K562 (cell line): ENCODE data around the gene TBL2. TPM values are rescaled to one million over a fixed set of nuclear protein-coding genes. Genes with fewer than 3 reads are reported as not detected.

ENCODE experiments used
- ARNT ChIP-seq, 2 experiments: fragments of 450-650 bp; IDR thresholded peaks; 2 replicates each; pipeline ENCODE4 v1.6.1; 2016; ENCODE audit warnings: mild to moderate bottlenecking in 1 of 2
- ATF3 ChIP-seq, 2 experiments: fragments of 450-650 bp in 1 of 2; sonication (generic) in 1 of 2; formaldehyde crosslinking in 1 of 2; IDR thresholded peaks in 1 of 2; conservative IDR thresholded peaks in 1 of 2; 2 replicates each; pipeline versions ENCODE4 v1.6.1 to v1.8.1; 2016 to 2023; ENCODE audit warnings: mild to moderate bottlenecking in 2 of 2, moderate library complexity in 2 of 2, inconsistent platforms in 1 of 2, missing genetic modification reagents in 1 of 2
- CHD4 ChIP-seq: fragments of 200-600 bp; sonication (generic); IDR thresholded peaks from 3 replicates; pipeline ENCODE4 v1.6.1; 2012; ENCODE audit warnings: low read depth, mild to moderate bottlenecking, mixed read lengths, low read length, inconsistent platforms; ENCODE audit not compliant: insufficient read depth, insufficient replicate concordance, poor library complexity, severe bottlenecking
- CHD7 ChIP-seq: fragments of 200-600 bp; sonication (generic); IDR thresholded peaks from one replicate; pipeline ENCODE4 v1.6.1; 2012; ENCODE audit warnings: mild to moderate bottlenecking, low read depth, low read length, inconsistent platforms
- ETS1 ChIP-seq: conservative IDR thresholded peaks from 2 replicates; pipeline ENCODE4 v1.6.1; 2011; ENCODE audit warnings: low read depth, mild to moderate bottlenecking, low read length; ENCODE audit not compliant: control insufficient read depth
- GABPA ChIP-seq: fragments of 200-800 bp; sonication (Bioruptor generic); conservative IDR thresholded peaks from 2 replicates; pipeline ENCODE4 v1.6.1; 2016; ENCODE audit warnings: low read depth, missing genetic modification characterization, missing compliant biosample characterization
- JUND ChIP-seq, 2 experiments: IDR thresholded peaks; 2 replicates in 1 of 2; 3 replicates in 1 of 2; pipeline ENCODE4 v1.6.1; 2011; ENCODE audit warnings: borderline replicate concordance in 2 of 2, low read depth in 2 of 2, low read length in 2 of 2, improper control_type of control experiment in 1 of 2, missing biosample characterization in 1 of 2, missing genetic modification characterization in 1 of 2, missing genetic modification reagents in 1 of 2
- VEZF1 ChIP-seq: fragments of 200-800 bp; sonication (Bioruptor generic); IDR thresholded peaks from 2 replicates; pipeline ENCODE4 v1.6.1; 2017; ENCODE audit warnings: missing genetic modification characterization, missing compliant biosample characterization
- ZNF232 ChIP-seq: sonication (generic); formaldehyde crosslinking; IDR thresholded peaks from 2 replicates; pipeline ENCODE4 v1.8.0; 2022; ENCODE audit warnings: mild to moderate bottlenecking, missing genetic modification reagents
- polyA plus RNA-seq, 8 experiments: library from polyadenylated mRNA; depleted of rRNA in 4 of 8; stranded (reverse) in 5 of 8; unstranded in 3 of 8; fragments of >200 nt; fragmentation: Nextera tagmentation in 2 of 8; fragmentation: Illumina TruSeq in 1 of 8; extraction: Ambion mirVana in 2 of 8; extraction: Trizol in 1 of 8; gene quantifications; 2 replicates each; pipeline versions ENCODE4 v1.2.1 to v1.2.3, GENCODE V29; 2011 to 2014; ENCODE audit warnings: inconsistent platforms in 1 of 8, missing spikeins in 1 of 8
- total RNA-seq, 7 experiments: library from RNA; depleted of rRNA in 6 of 7; stranded (reverse); fragments of >200 nt in 6 of 7; fragmentation: Illumina TruSeq in 2 of 7; extraction: Trizol in 2 of 7; gene quantifications; 2 replicates each; pipeline versions ENCODE4 v1.2.1 to v1.2.3, GENCODE V29; 2011 to 2021; ENCODE audit warnings: low replicate concordance in 1 of 7

The TBL2 gene
- total and polyA plus RNA-seq, 9 of the 15 experiments (the other 6 are each of a cell fraction or from before 2014, with no cell fraction given), result 2.5 to 123 (median 49.2) TPM

GRCh38 chr7:73612598-73613269 is 34.4 kb upstream of the TBL2 start (continued):
- TF ChIP-seq ETS1 (no peak; the same call in 1 of the 2 replicates), GABPA (tag) (no peak), ATF3 (IDR thresholded peaks at IDR 0.05) (peak; percentile 76), ATF3 (CRISPR knock-in tag; conservative IDR thresholded peaks at IDR 0.05) (peak; percentile 79), ZNF232 (CRISPR knock-in tag) (no peak), JUND (IDR thresholded peaks at IDR 0.05; ENCODE audit: borderline replicate concordance, low read depth, low read length) (peak; percentile 92), JUND (tag; IDR thresholded peaks at IDR 0.05; ENCODE audit: borderline replicate concordance, low read depth, low read length) (peak; percentile 84; the same call in 2 of the 3 replicates), CHD7 (no peak), ARNT (IDR thresholded peaks at IDR 0.05) (peak; percentile 79 to 91), VEZF1 (peak; percentile 67), CHD4 (no peak)
